ENCODE measurements around the gene OCA2. TPM values are rescaled to one million over a fixed set of nuclear protein-coding genes. Genes with fewer than 3 reads are reported as not detected.

OCA2 gene
- total and polyA plus RNA-seq, 11 donors: 0.04 to 0.10 (median 0.07) TPM; not detected in 8

DNA sequence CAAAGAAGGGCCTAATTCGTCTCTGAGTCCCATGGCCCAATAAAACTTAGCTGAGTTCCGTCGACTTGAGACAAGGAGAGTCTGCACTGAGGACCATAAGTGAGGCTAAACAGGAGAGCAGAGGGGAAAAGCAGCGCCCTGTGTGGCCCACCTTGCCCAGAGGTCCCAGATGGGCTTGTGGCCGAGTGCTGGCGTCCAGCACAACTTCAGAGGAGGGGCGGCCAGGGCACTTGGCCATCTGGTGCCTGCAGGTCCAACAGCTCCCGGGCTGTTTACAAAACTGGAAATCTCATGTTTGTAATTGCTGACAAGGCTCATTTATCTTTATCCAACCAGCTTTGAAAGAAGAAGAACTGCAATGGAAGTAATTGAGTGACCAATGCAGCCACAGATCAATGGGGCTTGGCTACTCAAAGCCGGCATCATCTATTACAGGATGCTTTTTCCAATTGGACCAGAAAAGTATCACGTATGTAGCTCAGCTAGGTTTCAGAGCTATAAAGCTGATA lies 306.3 kb downstream of the OCA2 start:
- DNase-seq (no peak), ATAC-seq (no peak)
- Histone ChIP-seq H3K4me3 (no peak overlapping the region), H3K27me3 (peaks cover 0 to 3% (median 0%) of the 10 kb centered on the region in 9 donors), H3K9me3 (no peaks in the 10 kb centered on the region), H3K4me1 (no peaks in the 10 kb centered on the region), H3K27ac (no peak overlapping the region), H3K36me3 (no peaks in the 10 kb centered on the region)
- intact Hi-C loops (cut with DNase I): no loop called here
- WGBS, 4 donors: 75 to 81% (median 81%) methylated on average over 9 to 10 of the region's 10 CpGs
- TF ChIP-seq POLR2A (IDR thresholded peaks at IDR 0.05): no peak
- TF ChIP-seq, protein P1, sequence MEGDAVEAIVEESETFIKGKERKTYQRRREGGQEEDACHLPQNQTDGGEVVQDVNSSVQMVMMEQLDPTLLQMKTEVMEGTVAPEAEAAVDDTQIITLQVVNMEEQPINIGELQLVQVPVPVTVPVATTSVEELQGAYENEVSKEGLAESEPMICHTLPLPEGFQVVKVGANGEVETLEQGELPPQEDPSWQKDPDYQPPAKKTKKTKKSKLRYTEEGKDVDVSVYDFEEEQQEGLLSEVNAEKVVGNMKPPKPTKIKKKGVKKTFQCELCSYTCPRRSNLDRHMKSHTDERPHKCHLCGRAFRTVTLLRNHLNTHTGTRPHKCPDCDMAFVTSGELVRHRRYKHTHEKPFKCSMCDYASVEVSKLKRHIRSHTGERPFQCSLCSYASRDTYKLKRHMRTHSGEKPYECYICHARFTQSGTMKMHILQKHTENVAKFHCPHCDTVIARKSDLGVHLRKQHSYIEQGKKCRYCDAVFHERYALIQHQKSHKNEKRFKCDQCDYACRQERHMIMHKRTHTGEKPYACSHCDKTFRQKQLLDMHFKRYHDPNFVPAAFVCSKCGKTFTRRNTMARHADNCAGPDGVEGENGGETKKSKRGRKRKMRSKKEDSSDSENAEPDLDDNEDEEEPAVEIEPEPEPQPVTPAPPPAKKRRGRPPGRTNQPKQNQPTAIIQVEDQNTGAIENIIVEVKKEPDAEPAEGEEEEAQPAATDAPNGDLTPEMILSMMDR (IDR thresholded peaks at IDR 0.05): no peak

DNA sequence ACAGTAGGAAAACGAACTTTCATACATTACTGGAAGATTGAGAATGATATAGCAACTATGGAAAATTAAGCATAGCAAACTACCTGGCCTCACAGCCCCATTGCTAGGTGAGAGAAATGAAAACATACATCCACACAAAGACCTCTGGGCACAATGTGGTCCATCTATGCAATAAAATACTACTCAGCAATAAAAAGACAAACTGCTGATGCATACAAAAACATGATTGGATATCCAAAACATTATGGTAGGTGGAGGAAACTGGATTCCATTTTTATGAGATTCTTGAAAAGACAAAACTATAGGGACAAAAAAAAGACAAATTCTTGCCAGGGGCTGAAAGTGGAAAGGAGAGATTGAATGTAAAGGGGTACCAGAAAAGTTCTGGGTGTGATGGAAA lies 308.8 kb downstream of the OCA2 start:
- no peak for DNase-seq
- Histone ChIP-seq H3K36me3 (no peaks in the 10 kb centered on the region), H3K27me3 (no peaks in the 10 kb centered on the region), H3K27ac (no peak overlapping the region), H3K9me3 (no peaks in the 10 kb centered on the region), H3K4me3 (no peak overlapping the region), H3K4me1 (no peaks in the 10 kb centered on the region)
- TF ChIP-seq, protein P1 (IDR thresholded peaks at IDR 0.05): no peak
- no peak for TF ChIP-seq POLR2A (IDR thresholded peaks at IDR 0.05)
- intact Hi-C loops (cut with DNase I): no loop called here
- WGBS, 4 donors: 16 to 40% (median 36%) methylated on average over 1 of the region's 1 CpG
- ATAC-seq: no peak

DNA sequence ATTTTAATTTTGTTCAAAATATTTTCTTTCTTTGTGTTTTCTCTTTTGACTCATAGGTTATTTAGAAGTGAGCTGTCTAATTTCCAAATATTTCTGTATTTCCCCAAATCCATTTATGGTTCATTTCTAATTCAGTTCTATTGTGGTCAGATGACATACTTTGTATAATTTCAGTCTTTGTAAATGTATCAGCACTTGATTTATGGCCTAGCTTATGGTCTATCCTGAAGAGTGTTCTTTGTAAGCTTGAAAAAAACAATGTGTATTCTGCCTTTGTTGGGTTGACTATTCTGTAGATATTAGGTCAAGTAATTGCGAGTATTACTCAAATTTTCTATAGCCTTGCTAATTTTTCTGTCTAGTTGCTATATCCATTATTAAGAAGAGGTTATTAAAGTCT lies 311.2 kb downstream of the OCA2 start:
- H3K36me3 ChIP-seq: no peaks in the 10 kb centered on the region
- ATAC-seq (no peak), DNase-seq (no peak)
- H3K27me3 ChIP-seq: no peaks in the 10 kb centered on the region
- intact Hi-C loops (cut with DNase I): no loop called here
- TF ChIP-seq POLR2A (IDR thresholded peaks at IDR 0.05): no peak
- TF ChIP-seq, protein P1 (IDR thresholded peaks at IDR 0.05): no peak
- H3K9me3 ChIP-seq: no peaks in the 10 kb centered on the region
- no peak overlapping the region for H3K27ac ChIP-seq
- H3K4me3 ChIP-seq: no peak overlapping the region
- no peaks in the 10 kb centered on the region for H3K4me1 ChIP-seq
- 81 to 90% (median 85%) methylated on average over 1 of the region's 1 CpG for WGBS, 4 donors

DNA sequence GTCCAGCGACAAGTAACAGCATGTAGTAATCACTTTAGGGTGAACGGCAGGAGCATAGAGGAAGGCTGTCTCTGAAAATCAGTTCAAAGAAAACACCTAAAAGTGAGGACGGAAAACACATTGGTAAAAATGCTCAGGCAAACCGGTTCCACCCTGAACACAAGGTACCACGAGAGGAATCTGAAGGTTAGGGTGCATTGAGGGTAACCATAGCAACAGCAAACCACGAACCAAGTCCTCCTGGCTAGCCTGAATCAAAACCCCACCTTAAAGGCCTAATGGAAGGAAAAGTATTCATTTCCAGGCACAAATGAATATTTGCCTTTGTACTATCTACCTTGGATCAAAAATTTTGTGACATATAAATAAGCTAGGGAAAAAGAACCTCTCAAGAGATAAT lies 315.0 kb downstream of the OCA2 start:
- 78 to 84% (median 80%) methylated on average over 6 of the region's 6 CpGs for WGBS, 4 donors
- H3K27ac ChIP-seq: no peak overlapping the region
- no peaks in the 10 kb centered on the region for H3K36me3 ChIP-seq
- no peak for TF ChIP-seq POLR2A (IDR thresholded peaks at IDR 0.05)
- TF ChIP-seq, protein P1 (IDR thresholded peaks at IDR 0.05): no peak
- ATAC-seq (no peak), DNase-seq (no peak)
- intact Hi-C loops (cut with DNase I): no loop called here
- H3K27me3 ChIP-seq: no peaks in the 10 kb centered on the region
- no peak overlapping the region for H3K4me3 ChIP-seq
- H3K4me1 ChIP-seq: no peaks in the 10 kb centered on the region
- no peaks in the 10 kb centered on the region for H3K9me3 ChIP-seq

Data from heart left ventricle (tissue), 16 donors.